GM19351 (cell line): Measurements from ENCODE around the gene LMX1B.
"Not testable (repeated sequence)": the region's sequence is repeated elsewhere in the genome, so short reads cannot be mapped to it uniquely, and the experiment has no call there.

Source experiments
- ATAC-seq: cut with Tn5 transposase; IDR thresholded peaks from one replicate; pipeline ENCODE4 v1.9.1; 2021; ENCODE audit warnings: mild to moderate bottlenecking, moderate library complexity; ENCODE audit not compliant: unreplicated experiment

LMX1B gene

DNA sequence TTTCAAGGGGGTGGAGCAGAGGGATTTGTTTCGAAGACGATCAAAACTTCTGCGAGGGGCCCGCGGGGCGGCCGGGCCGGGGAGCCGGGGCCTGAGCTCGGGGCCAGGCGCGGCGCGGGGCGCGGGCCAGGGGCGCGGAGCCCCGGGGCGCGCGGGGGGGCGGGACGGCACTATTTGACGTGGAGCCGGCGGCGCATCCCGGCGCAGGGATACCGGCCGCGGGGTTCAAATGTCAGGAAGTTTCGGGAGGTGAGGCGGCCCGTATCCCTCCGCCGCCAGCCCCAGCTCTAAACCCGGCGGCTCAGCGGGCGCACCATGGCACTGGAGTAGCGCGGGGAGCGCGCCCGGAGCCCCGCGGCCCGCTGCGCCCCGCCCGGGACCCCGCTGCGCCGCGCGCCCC is at the start of gene LMX1B:
TSS of gene LMX1B (plus strand) at position 278 of the 400 bp plus-strand sequence. CDS start 522 bp downstream, outside the sequence.
- ATAC-seq: no peak

DNA sequence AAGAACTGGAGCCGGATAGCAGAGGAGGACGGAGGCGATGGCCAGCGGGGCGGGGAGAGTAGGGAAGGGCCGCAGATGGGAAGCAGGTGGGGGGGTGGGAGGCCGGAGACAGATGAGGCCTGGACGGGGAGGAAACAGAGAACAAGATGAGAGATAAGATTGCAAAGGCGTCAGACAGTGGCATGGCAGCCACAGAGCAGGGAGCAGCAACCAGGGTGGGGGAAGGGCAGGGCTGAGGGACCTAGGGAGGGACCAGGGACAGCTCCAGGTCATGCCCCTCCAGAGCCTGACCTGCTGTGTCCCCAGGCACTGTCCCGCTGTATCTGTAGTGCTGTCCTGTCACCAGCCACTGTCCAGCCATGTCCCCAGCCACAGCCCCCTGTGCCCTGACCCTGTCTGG is 49.6 kb upstream of the LMX1B start:
- ATAC-seq: no peak

- no peak for ATAC-seq
Observed at GRCh38 chr9:126564716-126565115, 49.0 kb upstream of the LMX1B start.

GRCh38 chr9:126565336-126566128 is 48.2 kb upstream of the LMX1B start:
- ATAC-seq: no peak

GRCh38 chr9:126569036-126569435 is 44.7 kb upstream of the LMX1B start:
- no peak for ATAC-seq

- ATAC-seq: no peak
Observed at GRCh38 chr9:126578029-126578428, 35.7 kb upstream of the LMX1B start.

DNA sequence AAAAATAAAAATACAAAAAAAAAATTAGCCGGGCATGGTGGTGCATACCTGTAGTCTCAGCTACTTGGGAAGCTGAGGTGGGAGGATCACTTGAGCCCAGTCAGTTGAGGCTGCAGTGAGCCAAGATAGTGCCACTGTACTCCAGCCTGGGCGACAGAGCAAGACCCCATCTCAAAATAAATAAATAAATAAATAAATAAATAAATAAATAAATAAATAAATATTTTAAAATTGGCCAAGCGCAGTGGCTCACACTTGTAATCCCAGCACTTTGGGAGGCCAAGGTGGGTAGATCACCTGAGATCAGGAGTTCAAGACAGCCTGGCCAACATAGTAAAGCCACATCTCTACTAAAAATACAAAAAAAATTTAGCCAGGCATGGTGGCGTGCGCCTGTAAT is 33.4 kb upstream of the LMX1B start:
- ATAC-seq: not testable (repeated sequence)

DNA sequence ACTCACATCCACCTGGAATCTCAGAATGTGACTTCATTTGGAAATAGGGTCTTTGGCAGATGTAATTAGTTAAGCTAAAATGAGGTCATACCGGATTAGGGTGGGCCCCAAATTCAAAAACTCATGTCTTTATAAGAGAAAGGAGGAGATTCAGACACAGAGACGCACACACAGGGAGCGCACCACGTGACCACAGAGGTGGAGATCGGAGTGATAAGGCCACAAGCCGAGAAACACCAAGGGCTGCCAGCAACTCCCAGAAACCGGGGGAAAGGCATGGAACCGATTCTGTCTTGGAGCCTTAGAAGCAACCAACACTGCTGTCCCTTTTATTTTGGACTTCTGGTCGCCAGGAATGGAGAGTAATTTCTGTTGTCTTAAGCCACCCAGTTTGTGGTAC is 31.8 kb upstream of the LMX1B start:
- ATAC-seq: no peak

- ATAC-seq: no peak
Observed at GRCh38 chr9:126582427-126582826, 31.3 kb upstream of the LMX1B start.

DNA sequence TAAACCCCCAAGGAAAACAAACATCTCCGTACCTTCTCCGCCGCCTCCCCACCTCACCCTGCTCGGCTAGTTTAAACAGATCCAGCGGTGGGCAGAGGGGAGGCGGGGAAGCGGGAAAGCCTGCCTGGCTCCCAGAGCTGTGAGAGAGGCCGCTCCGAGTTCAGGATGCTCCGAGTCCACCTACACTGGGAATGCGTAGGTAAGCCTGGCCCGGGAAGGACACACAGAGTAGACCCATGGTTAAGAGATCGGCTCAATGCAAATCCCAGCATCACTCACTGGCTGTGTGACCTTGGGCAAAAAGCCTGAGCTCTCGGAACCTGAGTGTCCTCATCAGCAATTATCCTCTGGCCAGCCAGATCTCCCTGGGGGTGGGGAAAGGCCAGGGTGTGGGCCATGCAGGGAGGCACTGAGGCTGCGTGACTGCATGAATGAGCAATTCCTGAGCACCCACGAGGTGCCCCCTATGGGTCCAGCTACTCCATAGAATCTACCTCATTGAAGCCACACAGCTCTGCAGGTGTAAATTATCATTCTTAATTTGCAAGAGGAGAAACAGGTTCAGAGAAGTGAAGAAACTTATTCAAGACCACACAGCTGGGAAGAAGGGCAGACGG is 30.5 kb upstream of the LMX1B start:
- no peak for ATAC-seq

GRCh38 chr9:126584611-126585010 is 29.1 kb upstream of the LMX1B start:
- no peak for ATAC-seq

DNA sequence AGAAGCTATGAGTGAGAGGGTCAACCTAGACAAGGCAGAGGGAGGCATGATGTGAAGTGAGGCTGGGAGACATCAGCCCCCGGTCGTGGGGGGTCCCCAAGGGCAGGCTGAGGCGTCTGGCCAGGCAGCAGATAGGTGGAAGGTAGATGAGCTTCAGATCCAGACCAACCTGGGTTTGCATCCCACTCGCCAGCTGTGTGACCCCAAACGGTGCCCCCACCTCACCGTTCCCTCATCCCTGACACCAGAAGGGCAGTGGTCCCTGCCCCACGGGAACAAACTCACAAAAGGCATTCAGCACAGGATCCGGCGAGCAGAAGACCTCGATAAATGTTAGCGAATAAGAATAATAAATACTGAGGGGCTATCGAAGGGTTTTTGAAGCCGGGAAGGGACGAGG is 27.5 kb upstream of the LMX1B start:
- no peak for ATAC-seq

DNA sequence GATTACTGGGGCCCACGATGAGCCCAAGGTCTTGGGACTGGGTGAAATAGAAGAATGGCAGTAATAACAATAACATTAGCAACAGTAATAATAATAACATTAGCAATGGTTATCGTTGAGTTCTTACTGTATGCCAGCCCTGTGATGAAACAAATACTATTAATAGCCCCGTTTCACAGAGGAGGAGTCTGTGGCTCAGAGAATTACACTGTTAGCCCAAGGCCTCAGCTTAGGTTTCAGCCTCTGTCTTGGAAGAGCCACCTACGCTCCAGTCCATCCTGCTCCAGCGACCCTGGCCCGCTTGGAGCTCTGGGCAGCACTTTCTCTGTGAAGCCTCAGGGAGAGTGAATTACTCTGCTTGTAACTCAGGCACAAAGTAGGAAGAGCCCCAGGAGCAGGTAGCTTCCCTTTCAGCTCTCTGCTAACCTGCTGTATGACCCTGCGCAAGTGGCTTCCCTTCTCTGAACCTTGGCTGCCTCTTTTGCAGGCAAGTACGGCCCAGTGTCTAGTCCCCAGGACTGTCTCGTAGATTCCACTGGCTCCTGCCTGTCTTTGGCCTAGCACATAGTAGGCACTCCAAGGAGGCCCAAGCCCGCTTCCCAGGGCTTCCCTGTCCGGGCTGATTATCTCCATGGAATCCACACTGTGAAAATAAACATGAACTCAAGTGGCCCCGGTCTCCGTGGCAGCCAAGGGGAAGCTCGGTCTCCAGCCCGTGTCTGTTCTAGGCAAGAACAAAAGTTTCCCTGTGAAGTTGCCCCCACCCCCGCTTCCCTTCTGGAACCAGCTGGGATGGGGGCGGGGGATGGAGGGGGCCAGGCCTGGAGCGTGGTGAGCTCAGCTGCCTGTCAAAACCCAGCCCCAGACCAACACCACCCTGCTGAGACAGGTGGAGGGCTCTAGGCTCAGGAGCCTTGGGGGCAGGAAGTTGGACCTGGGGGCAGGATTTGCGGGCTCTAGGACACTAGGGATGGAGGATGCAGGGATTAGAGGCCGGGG is 26.2 kb upstream of the LMX1B start:
- no peak for ATAC-seq

DNA sequence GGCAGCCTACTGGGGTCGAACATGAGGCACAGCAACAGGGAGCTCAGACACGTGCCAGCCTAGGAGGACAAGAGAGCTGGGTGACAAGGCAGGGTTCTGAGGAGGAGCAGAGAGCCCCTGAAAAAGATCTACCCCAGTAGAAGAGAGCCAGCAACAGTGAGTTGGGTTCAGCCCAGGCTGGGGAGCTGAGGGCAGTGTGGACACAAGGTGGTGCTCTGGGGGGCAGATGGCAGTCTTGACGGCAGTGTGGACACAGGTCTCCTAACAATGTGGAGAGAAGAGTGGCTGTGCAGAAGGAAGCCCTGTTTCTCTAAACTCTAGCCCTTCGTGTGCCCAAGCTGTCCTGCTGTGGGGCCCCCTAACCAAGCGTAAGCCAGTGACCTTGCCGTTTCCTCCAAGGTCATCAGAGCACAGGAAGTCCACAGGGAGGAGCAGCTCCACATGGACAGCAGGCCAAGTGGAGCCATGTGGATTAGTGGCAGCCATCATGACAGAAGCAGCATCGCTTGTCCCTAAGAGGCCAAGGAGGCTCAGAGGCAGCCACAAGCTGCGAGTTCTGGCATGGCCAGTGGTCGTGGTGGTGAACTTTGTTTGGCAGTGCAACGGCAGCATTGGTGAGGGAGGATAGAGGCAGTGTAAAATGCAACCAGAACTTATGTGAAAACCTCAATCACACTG is 25.1 kb upstream of the LMX1B start:
- no peak for ATAC-seq

DNA sequence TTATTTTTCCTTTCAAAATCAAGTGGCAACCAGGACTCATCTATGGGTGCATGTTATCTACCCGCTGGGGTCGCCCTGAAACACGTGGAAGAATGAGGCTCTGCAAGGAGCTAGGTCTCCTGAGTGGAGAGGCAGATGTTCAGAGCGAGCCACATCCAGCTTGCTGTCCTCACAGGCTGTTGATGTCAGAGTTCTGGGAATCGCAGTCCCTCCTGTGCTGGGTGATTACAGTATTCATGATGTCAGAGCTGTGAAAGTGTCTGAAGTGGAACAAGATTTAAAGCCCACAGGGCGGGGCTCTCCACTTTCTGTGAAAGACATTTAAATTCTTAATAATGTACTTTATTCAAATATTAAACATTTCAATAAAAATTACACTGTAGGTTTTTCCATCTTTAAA is 24.4 kb upstream of the LMX1B start:
- no peak for ATAC-seq

- ATAC-seq: no peak
Observed at GRCh38 chr9:126591083-126591482, 22.6 kb upstream of the LMX1B start.

DNA sequence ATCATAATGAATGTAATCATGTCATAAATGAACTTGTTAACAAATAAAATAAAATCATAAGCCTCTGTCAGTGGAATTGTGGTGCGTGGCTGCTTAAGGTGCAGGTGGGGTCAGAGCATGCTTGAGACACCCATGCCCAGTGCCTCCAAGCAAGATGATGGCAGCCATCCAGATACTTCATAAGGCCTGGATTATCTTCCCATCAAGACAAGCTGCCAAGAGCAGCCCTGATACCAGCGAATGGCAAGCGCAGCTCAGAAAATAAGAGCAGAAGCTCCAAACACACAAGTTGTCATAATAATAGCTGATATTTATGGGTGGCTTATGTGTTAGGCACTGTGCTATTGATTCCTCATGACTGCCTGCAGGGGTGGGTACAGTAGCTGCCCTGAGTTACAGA is 21.8 kb upstream of the LMX1B start:
- no peak for ATAC-seq

DNA sequence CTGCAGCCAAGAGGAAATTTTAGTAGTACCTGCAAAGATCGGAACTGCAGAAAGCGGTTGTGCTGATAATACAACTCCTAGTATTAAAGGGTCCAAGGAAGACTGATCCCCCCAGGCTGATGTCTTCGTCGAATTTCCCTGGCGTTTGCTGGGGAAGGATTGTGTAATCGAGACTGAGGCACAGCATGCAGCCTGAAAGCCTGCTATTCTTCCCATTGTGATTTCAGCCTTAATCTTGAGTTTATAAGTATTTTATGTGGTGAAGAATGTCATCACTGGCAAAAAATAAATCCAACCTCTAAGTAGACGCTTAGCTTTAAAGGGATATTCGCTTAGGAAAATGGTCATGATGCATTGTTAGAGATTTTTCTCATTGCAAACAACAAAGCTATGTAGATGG is 21.3 kb upstream of the LMX1B start:
- no peak for ATAC-seq

DNA sequence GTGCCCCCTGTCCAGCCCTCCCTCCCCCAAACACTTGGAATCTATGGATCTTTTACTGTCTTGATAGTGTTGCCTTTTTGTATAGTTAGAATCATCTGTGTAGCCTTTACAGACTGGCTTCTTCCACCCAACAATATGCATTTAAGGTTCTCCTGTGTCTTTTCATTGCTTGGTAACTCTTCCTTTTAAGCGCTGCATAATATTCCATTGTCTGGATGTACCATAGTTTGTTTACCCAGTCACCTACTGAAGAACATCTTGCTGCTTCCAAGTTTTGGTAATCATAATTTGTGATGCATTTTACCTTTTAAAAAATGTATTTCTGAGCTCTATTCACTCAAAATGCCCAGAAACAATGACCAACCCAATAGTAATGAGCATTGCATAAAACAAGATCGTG is 17.7 kb upstream of the LMX1B start:
- ATAC-seq: no peak

GRCh38 chr9:126599047-126599650 is 14.6 kb upstream of the LMX1B start:
- ATAC-seq: no peak
